ENCODE data around the gene RXFP4.

- no peak for TF ChIP-seq CTCF (IDR thresholded peaks at IDR 0.05; ENCODE audit: low read depth, low read length)
- TF ChIP-seq POLR2A (IDR thresholded peaks at IDR 0.05; ENCODE audit: extremely low read depth, insufficient read length): no peak
- no peak for TF ChIP-seq MYC (IDR thresholded peaks at IDR 0.05; ENCODE audit: low read depth, low read length)
Measured at GRCh38 chr1:155982106-155982505, 40.7 kb downstream of the RXFP4 start.
